Retina (tissue), 1 donor: ENCODE measurements around the gene RBFOX2.
"Not testable (repeated sequence)": the region's sequence is repeated elsewhere in the genome, so short reads cannot be mapped to it uniquely, and the experiment has no call there.

Experiments used
- DNase-seq: peaks from one replicate; pipeline ENCODE4 v3.0.0-alpha.2; 2016

The RBFOX2 gene

DNA sequence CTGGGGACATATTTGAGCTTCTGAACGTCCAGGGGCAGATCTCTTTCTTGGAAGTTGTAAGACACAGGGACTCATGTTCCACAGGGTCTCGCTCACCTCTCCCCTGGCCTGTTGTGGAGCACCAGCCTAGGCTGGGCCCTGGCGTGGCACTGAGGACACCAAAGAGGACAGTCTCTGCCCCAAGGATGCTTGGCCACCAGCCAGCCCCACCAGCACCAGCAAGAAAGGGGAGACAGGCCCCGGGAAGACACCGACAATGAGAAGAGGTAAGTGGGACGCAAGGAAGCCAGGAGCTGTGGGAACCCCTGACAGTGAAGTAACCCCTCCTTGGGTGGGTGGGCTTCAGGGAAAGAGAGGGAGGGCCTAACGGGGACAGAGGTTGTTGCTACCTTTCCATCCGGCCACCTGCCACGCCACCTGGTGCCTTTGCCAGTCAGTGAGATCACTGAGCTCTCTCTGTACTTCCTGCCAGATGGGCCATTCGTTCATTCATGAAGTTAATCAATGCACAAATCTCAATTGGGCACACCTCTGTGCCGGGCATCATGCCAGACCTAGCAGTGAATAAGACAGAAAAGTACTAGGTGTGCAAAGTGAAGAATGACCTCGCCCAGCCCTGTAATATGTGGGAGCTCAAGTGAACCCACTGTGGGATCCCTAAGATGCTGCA is 299.9 kb downstream of the RBFOX2 start:
- no peak for DNase-seq

DNA sequence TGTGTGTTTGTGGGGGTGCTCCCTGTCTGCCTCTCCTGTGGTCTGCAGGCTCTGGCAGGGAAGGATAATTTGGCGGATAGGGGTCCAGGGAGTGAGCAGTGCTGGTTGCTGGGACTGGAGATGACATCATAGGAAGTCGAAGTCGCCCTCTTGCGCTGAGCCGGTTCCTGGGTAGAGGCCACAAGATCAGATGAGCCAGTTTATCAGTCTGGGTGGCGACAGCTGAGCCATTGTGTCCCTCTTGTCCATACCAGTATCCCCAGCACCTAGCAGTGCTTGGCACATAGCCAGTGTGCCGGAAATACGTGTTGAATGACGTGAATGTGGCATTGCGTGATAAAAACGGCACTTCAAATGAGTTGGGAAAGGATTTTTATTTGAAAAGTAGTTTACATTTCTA is 301.2 kb downstream of the RBFOX2 start:
- DNase-seq: no peak

DNA sequence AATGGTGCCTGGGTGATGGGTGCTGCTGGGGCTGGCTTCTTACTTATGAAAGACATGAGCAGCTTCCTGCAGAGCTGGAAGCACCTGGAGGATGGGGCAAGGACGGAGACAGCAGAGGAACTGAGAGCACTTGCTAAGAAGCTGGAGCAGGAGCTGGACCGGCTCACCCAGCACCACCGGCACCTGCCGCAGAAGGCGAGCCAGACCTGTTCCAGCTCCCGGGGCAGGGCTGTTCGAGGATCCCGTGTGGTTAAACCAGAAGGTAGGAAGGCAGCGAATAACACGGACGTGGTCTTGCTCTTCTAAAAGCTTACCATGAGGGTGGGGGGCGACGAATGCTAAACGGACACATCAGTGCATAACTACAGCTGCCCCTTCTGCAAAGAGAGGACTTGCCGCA is 301.7 kb downstream of the RBFOX2 start:
- DNase-seq: no peak

DNA sequence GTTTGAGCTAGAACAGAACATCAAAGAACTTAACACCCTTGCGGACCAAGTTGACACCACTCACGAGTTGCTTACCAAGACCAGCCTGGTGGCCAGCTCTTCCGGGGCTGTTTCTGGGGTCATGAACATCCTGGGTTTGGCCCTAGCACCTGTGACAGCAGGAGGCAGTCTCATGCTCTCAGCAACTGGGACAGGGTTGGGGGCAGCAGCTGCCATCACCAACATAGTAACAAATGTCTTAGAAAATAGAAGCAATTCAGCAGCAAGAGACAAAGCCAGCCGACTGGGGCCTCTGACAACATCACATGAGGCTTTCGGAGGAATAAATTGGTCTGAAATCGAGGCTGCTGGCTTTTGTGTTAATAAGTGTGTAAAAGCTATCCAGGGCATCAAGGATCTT is 302.2 kb downstream of the RBFOX2 start:
- no peak for DNase-seq

DNA sequence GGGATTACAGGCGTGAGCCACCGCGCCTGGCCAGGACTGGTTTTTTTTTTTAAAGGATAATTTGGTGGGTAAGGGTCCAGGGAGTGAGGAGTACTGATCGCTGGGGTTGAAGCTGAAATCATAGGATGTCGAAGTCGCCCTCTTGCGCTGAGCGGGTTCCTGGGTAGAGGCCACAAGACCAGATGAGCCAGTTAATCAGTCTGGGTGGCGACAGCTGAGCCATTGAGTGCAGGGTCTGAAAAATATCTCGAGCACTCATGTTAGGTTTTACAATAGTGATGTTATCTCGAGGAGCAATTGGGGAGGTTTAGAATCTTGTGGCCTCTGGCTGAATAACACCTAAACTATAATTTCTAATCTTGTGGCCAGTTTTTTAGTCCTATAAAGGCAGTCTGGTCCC is 303.1 kb downstream of the RBFOX2 start:
- DNase-seq: no peak

DNA sequence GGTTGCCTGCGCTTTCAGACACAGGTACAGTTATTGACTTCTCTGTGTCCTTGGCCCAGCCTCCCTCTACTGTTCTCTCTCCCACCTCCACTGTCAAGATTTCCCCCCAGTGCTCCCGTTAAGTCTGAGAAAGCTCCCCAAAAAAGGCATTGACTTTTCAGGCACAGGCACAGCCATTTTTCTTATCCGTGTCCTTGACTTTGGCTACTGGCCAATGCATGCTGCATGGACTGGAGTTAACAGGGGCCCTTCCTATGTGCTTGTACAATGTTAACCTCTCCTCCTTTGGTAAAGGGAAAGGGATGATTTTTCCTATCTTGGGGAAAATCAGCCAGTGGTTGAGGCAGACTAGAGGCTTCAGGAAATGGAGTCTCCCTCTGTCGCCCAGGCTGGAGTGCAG is 306.7 kb downstream of the RBFOX2 start:
- DNase-seq: no peak

DNA sequence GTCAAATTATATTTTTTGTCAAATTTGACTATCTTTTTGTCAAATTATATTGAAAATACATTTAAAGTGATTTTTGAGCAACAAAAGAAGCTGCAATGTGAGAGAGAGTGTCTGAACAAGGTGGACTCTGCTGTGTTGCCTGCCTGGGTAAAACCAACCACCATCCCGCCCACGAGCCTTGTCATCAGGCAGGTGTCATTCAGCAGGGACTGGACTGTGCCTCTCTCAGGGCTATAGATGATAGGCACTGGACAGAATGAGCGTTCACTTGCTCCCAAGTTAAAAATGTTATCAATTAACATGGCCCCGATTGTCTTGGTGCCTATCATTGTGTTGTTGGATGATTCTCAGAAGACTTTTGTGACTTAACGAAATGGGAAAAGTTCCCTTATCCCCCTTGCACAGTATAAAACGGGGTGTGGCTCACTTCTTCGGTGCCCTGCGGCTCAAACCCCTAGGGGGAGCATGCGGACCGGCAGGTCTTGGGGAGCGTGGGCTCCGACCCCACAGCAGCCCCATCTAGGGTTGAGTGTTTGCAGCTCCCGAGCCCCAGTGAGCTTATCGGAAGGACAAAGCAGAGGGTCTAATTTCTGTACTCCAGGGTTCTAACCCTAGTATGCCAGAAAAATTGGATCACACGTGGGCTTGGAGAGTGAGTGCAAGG is 309.3 kb downstream of the RBFOX2 start:
- DNase-seq: no peak

DNA sequence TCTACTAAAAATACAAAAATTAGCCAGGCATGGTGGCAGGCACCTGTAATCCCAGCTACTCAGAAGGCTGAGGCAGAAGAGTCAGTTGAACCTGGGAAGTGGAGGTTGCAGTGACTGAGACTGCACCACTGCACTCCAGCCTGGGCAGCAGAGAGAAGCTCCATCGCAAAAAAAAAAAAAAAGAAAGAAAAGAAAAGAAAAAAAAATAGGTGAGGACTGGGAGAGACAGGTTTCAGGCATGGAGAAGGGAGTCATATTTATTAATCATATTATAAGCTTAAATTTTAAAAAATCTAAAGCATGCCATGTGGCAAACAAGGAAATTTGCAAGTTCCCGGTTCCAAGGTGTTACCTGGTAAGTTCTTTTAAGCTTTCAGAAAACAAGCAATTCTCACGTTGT is 311.1 kb downstream of the RBFOX2 start, which contains the start of gene APOL5:
TSS of gene APOL5 (plus strand) at position 301 of the 400 bp plus-strand sequence. CDS start at position 301, 0 bp downstream.
- DNase-seq: no peak

DNA sequence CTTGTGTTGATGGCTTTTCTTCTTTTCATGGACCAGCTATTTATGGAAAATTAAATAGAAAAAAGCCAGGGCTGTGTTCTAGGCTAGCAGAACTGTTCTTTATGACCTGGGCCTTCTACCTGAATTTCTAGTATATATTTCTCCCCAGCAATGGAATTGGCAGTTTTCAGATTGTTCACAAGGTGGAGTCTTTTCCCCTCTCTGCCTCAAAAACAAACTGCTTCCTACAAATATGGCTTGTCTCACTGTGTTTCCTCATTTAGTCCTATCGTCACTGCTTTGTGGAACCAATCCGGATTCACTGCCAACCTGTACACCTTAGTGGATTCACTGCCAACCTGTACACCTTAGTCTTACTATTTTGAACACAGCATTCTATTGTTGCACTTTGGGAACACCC is 316.0 kb downstream of the RBFOX2 start:
- DNase-seq: no peak

DNA sequence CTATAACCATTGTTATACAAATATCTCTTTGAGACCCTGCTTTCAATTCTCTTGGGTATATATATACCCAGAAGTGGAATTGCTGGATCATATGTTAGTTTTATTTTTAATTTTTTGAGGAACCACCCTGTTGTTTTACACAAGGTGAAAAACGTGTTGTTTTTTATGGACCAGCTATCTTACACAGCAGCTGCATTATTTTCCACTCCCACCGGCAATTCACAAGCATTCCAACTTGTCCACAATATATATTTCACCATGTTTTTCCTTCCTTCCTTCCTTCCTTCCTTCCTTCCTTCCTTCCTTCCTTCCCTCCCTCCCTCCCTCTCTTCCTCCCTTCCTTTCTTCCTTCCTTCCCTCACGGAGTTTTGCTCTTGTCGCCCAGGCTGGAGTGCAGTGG is 317.3 kb downstream of the RBFOX2 start:
- no peak for DNase-seq

DNA sequence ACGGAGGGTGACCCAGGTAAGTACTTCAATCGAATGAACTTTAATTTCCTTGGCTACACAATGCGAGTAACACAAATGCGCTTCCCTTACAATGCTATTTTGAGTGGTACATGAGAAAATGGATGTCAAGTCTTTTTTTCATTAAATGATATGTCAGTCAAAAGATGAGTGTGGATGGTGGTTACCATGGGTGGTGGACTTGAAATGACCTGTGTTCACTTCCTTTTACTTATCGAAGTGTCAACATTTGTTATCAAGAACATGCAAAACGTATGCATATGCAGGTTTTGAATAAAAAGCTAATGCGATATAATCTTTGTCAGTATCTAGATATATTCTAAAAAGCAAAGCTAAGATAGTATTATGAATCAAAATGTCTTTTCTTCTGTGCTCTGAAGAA is 319.7 kb downstream of the RBFOX2 start:
- DNase-seq: no peak

DNA sequence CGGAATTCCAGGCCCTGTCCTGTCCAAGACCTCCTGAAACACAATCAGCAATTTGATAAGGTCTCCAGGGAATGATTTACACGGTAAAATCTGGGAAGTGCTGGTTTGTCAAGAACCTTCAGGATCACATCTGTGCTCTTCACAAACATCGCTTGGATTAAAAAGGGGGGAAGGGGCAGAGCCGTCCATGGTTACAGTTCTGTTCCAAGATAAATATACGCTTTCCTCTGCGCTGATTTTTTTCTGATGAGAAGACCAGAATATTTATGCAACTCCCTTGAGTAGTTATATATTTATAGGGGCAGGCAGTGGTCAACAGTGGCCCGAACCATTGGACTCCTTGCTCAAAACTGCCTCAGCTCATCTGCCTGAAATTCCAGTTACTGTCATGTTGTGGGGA is 320.2 kb downstream of the RBFOX2 start:
- DNase-seq: no peak

DNA sequence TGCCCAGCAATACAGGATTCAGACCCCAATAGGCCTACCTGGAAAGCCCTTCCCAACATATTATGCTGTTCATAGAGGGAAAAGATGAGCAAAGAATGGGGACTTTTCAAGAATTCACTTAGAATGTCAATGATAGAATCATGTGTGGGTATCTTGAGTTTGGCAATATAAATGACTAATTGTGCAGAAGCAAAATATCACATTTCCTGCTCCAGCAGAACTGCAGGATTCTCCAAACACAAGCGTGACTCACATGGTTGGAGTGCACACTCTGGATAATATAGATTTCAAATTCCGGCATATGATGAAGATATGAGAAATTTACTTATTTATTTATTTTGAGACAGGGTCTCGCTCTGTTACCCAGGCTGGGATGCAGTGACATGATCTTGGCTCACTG is 323.5 kb downstream of the RBFOX2 start:
- no peak for DNase-seq

DNA sequence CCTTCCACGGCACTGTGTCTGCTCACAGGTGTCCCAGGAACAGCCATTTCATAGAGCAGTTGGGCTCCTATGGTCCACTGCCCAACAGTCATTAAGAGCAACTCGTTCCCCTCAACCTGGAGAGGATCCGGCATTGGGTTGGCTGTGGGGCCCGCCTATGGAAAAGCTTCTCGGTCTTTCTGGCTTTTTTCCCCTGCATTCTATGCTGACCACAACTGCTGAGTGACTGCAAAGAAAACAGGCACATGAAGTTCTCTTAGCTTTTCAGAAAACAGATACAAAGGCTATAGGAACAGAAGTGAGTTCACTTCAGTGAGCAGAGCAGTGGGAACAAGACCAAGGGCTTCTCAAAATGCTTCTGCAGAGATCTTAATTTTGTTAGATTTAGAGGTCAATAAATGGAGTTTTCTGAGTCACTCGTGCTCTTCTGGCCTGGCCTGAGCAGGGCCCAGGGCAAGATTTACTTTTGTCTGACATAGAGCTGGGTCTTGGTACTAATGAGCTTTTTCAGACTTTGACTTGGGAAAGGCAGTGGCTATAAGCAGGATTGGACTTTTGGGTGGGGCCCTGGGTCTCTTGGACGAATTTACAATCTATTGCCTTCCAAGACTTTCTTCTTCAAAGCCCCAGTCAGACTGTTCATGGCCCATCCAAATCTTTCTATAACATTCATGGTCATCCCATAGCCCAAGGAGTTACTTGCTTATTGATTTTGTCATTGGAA is 324.6 kb downstream of the RBFOX2 start:
- no peak for DNase-seq

DNA sequence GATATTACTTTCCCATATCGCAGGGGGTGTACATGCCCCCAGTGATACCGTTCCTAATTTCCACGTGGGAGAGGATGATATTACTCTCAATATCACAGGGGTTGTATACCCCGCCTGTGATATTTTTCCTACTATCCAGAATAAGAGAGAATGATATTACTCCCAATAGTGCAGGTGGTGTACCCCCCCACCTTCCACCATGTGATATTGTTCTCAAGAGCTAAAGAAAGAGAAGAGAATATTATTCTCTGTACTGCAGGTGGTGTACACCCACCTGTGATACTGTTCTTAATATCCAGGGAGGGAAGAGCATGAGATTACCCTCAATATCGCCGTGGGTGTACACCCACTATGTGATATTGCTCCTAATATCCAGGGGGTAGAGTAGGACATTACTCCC is 328.8 kb downstream of the RBFOX2 start:
- not testable (repeated sequence) for DNase-seq

DNA sequence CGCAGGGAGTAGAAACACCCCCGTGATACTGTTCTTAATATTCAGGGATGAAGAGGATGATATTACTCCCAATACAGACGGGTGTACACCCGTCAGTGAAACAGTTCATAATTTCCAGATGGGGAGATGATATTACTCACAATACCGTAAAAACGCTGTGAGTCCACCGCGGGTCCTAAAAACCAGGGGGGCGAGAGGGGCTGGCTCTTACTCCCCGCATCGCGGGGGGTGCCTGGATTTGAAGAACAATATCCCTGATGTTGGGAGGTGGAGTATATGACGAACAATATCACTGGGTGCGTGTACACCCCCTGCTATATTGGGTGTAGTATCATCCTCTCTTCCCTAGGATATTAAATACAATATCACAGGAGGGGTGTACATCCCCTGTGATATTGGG is 331.5 kb downstream of the RBFOX2 start:
- DNase-seq: no peak

DNA sequence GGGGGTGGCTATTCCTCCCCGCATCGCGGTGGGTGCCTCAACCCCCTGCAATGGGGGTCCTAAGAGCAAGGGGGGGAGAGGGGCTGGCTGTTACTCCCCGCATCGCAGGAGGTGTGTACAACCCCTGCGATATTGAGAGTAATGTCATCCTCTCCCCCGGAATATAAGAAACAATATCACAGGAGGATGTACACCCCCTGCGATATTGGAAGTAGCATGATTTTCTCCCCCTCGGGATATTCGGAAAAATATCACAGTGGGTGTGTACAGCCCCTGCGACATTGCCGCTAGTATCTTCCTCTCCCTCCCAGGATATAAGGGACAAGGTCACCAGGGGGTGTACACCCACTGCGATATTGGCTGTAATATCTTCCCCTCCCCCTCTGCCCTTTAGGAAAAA is 333.4 kb downstream of the RBFOX2 start:
- DNase-seq: no peak

DNA sequence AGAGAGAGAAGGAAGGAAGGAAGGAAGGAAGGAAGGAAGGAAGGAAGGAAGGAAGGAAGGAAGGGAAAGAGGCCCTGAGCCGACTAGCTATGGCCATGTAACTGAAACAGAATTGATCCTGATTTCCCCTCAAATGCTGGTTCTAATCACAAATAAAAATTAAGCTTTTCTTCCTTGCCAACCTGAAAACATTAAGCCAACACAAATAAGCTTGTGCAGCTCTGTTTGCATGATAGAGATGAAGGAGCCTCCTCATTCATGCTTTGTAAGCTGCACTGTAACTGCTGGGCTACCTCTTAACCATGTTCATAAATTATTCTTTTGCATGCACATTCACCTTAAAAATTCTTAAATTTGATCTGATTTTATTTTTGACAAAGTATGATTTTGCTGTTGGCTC is 338.6 kb downstream of the RBFOX2 start:
- DNase-seq: no peak

DNA sequence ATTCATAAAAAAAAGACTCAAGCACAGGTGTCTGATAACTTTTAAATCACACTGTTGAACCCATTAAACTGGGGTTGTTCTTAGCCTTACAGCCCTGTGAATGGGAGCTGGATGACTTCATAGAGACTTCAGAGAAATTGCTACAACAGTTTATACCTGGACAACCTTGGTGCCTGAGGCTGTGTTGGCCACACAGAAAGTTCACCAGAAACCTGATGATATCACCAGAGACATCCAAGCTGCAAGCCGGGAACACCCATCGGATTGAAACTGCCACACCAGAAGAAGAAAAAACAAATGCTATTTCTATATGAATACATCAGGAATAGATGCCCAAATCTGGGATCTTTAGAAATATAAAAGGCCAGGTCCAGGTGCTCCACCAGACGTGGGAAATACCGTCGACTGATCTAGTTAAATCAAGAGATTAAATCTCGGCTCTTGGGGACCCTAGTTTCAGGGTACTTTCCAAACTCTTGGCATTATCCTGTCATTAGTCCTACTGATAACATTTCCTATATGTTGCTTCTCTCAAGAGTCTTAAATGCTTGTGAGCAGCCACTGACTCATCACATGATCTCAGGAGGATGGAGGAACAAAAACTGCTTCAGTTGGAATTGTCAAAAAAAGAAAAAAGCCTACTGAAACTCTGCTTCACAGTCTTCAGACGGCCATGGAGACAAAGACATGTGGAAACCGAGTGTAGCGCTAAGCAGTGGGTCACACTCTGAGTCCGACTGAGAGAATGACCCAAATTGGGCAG is 339.5 kb downstream of the RBFOX2 start:
- no peak for DNase-seq
